ENCODE data around the gene NDNF.

Gene NDNF

GRCh38 chr4:121070696-121071639 is 1.4 kb downstream of the NDNF start:
- DNase-seq: peak; percentile 19

GRCh38 chr4:121070274-121070673 is 2.1 kb downstream of the NDNF start:
- no peak for DNase-seq

DNA sequence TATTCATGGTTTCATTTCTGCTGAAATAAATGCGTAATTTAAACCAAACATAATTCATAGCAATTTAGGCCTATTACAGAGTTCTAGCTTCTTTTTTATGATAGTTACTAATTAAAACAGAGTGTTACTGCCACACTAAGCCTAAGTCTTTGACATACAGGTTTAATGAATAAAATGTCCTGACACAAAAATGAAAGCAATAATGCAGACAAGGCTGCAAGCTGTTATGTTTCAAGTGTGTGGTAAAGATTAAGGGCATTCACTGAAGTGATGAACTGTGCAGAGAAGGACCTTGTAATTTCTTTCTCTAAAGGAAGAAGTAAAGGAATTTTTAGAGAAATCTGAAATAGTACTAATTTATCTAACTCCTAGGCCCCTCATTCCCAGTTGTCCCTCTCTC is 2.9 kb downstream of the NDNF start:
- no peak for DNase-seq

DNA sequence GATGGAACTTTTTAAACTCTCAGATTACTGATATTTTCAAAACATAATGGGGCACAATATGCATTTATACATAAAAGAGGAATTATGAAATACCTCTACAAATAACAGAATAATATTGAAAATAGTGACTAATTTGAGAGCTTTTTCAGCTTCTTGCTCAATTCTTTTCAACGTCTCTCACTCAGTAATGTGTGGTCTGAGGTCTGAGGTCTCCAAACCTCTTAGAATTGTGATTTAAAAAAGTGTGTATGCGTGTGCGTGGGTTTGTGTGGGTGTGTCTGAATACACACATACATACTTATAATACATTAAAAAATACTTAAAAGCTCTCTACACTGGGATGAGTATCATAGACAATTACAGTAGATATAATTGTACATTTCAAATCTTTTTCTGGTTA is 7.9 kb downstream of the NDNF start:
- no peak for DNase-seq

GRCh38 chr4:121062521-121062920 is 9.8 kb downstream of the NDNF start:
- no peak for DNase-seq

GRCh38 chr4:121061861-121062260 is 10.5 kb downstream of the NDNF start:
- DNase-seq: no peak

DNA sequence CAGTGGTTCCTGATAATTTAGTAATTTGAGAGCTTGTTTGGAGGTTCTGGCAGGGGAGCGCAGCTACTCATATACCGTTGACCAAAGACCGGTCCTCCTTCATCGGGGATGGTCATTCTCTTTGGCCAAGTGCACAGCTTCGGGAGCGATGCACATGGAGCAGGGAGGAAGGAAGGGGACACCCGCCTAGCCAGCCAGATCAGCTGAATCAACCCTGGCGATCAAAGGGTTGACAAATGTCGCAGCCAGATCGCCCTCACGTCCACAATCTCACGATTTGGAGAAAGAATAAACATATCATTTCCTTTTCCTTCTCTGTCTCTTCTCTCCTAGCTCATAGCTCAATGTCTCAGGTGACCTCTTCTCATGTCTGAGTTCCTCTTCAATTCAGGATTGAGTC is 11.1 kb downstream of the NDNF start:
- DNase-seq: no peak

DNA sequence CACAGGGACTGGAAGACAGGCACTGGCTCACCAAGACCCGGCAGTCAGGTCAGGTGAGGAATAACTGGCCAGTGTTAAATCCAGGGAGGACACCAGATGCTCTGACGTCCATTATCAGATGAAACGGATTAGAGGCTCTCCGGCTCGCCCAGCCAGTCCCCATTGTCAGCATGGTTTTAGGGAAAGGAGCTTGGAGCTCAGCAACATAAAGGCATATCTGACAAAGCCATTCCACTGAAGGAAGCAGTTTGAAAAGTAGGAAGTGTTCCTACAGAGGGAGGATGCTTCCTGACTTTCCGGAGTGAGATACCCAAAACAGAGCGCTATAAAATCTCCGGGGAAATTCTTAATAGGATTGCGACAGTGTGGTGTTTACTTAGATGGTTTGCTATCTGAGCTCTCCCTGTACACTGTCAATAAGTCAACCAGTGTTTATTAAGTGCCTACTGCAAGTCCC is 14.8 kb downstream of the NDNF start:
- DNase-seq: no peak

DNA sequence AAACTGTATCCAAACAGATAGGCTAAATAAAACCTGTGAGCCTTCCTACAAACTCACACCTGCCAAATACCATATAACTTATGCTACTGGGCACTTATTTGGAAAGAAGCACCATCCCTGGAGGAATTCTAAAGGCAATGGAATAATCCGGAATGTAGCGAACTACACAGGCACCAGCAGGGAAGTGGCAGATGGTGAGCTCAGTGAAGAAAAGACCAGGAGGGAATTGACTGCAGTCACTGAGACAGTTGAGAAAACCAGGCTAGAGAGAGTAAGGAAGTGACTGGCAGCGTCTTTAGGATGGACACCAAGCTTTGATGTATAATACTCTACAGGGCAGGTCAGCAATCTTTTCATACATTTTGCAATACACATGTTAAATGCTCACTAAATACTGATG is 16.3 kb downstream of the NDNF start:
- DNase-seq: no peak

DNA sequence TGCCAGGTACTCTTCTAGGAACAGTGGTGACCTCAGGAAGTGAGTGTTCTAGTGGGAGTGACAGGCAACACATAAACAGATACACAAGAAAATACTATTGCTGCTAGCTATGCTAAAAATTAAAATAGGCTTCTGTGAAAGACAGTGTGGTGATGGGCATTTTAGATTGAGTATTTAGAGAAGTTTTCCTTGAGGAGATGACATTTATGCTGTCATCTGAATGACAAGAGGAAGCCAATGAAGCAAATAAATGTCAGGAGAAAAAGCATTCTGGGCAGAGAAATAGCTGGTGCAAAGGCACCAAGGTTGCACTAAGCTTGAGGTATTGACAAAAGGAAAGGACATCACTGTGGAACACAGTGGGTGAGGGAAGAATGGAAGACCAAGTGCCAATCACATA is 18.0 kb downstream of the NDNF start:
- no peak for DNase-seq

DNA sequence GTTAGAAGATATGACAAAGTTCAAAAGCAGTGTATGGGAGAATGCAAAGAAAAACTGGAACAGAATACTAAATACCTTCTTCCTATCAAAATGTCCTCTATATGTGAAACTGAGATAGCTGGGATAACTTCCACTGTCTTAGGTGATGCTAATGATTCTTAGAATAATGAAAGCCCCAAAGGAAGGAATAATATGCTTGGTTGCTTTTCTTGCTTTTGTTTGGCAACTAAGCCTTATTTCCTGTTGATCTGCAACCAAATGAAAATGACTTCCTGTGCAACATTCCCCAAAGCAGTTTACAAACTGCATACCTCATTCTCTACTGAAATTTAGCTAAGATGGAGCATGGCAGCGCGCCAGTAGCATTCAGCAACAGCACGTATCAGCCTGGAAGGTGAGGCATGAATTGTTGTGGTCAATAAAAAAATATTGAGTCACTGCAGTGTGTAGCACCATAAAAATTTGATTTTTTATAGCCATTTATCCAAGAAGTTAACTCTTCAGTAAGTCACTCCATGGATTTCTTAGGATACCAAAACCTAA is 18.7 kb downstream of the NDNF start:
- DNase-seq: no peak

- DNase-seq: no peak
Observed at GRCh38 chr4:121050300-121050699, 22.0 kb downstream of the NDNF start.

GRCh38 chr4:121049072-121049599 is 23.2 kb downstream of the NDNF start:
- DNase-seq: no peak

- no peak for DNase-seq
Observed at GRCh38 chr4:121048165-121048564, 24.2 kb downstream of the NDNF start.

DNA sequence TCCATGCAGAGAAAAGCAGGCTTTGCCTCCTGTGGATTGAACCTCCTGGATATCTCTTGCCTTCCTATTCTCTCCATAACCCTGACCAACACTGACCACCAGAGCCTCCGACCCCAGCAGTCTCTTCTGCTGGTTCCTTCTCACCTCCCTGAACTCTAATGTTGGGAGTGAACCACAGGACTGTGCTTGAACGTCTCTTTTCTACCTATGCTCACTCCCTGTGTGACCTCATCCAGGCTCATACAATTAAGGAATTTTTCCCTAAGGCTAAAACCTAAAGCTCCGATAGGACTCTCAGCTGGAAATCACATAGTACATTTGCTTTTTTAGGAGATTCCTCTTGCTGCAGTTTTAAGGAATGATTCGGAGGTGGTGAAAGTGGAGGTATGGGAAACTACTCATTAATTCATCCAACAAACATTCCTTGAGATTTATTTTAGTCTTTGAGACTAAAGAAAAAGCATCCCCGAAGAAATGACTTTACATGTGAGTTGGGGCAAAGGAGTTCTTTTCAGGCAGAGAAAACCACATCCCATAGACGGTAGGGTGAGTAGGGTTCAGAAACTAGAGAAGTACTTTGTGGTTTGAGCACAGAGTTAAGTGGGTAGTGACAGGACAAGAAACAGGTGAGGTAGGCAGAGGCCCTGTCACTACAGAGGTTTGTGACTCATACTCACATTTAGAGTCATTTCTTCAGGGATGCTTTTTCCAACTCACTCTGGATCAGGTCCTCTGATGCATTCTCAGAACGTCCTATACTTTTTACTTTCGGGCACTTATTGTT is 30.8 kb downstream of the NDNF start:
- peak; percentile 27 for DNase-seq

GRCh38 chr4:121034017-121034416 is 38.3 kb downstream of the NDNF start:
- no peak for DNase-seq

GRCh38 chr4:121030711-121031110 is 41.6 kb downstream of the NDNF start:
- DNase-seq: no peak

- DNase-seq: no peak
Observed at GRCh38 chr4:121030131-121030530, 42.2 kb downstream of the NDNF start.

- no peak for DNase-seq
Observed at GRCh38 chr4:121026034-121026433, 46.3 kb downstream of the NDNF start.

- DNase-seq: no peak
Observed at GRCh38 chr4:121025540-121025939, 46.8 kb downstream of the NDNF start.

DNA sequence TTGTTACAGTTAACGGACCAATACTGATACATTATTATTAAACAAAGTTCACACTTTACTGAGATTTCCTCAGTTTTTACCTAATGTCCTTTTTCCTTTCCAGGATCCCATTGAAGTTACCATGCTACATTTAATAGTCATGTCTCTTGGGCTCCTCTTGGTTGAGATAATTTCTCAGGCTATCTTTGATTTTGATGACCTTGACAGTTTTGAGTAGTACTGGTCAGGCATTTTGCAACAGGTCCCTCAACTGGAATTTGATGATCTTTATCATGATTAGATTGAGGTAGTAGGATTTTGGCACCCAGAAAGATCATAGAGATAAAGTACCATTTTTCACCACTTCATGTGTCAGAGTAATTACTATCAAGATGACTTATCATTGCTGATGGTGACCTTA is 53.8 kb downstream of the NDNF start:
- DNase-seq: no peak

DNA sequence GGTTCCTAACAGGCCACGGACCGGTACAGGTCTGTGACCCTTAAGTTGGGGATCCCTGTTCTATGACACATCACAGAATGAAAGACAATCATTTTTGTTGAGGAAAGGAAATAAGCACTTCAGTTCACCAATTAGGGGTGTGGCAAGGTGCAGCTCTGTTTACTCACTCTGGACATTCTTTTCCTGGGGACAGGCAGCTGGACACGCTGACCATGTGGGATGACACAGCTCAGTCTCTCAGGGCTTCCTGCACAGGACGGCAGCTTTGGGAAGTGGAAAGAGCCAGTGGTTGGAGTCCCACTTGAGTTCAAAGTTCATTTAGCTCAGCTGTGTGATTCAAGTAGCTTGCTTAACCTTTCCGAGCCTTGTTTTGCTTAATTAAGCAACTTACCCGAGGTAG is 55.7 kb downstream of the NDNF start:
- DNase-seq: no peak

DNA sequence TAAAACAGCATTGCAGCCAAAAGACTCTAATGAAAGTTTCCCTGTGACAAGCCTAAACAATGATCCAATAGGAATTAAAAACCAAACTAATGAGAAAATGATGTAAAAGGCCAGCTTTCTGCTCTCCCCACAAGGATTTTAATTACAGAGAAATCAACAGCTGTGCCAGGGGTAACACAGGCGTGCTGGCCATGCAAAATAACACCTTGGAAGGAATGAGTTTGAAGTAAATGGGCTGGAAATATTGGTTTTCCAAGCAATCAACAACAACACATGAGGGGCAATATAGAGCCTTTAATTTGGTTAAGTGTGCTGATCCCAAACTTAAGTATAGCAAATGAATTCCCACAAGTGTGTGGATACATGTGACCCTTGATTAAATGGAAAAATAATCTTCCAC is 56.9 kb downstream of the NDNF start:
- no peak for DNase-seq

DNA sequence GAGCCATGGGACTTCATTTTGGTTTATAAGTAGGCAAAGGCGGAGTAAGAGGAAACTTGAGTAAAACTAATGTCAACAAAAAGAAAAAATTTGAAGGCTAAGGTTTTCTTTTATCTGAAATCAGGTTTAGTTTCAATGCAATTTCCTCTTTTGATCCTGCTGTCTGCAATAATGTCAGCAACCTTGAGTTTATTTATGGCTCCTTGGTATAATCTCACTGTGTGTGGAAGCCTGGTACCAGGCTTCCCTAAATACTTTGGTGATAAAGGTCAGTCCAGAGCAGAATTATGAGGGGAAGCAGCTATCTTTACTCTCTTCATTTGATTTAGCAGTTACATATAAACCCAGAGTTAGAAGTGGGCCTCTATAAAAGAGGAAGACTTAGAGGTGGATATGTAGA is 57.8 kb downstream of the NDNF start:
- no peak for DNase-seq

Data from CD4-positive, alpha-beta T cell treated with Interleukin-12 subunit alpha and Interleukin-12 subunit beta, for 1 hour (primary cell).